HG02623 (cell line): Measurements from ENCODE around the gene GNG2.

Source experiments
- ATAC-seq: cut with Tn5 transposase; IDR thresholded peaks from one replicate; pipeline ENCODE4 v1.9.1; 2021; ENCODE audit warnings: moderate library complexity; ENCODE audit not compliant: unreplicated experiment

Gene GNG2

DNA sequence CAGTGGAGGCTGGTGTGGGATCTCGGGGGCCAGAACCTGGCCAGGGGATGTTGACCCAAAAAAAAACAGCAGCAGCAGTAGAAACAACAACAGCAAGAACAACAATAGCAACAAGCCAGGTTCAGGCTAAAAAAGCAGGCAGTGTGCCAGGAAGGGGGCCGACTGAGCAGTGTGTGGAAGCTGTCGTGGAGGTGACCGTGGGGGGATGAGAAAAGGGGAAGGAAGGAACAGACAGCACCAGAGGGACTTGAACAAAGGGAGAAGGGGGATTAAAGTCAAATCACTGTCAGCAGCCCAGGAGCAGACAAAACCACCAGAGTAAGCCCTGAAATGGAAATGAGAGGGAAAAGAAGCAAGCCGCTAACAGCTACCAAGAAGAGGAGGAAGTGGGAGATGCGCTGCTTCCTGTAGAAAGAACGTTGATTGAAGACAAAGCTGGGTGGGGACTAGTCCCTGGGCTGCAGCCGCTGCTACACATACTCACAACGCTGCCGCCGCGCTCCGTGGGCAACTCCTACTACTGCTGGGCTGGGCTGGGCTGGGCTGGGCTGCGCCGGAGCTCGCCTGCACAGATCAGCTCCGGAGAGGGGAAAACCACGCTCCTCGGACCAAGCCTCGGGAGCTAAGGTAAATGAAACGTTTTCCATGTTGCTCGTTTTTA is at the start of gene GNG2:
GNG2 (plus strand) TSS at position 449 of the 661 bp plus-strand sequence. CDS start 90,067 bp downstream, outside the sequence.
- peak; percentile 94 for ATAC-seq

DNA sequence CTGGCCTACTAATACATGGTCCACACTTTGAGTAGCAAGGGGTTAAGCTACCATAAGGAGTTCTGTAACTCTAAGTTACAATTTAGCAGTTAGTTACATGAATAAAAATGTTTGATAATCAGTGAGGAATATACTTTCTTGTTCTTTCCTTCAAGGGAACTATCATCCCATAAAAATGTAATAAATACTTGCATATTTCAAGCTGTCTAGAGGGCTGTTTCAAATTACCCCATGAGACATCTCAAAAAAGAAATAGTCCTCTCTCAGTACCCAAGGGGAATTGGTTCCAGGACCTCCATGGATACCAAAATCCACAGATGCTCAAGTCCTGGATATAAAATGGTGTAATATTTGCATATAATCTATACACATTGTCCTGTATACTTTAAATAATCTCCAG is 48.7 kb upstream of the GNG2 start:
- ATAC-seq: no peak

DNA sequence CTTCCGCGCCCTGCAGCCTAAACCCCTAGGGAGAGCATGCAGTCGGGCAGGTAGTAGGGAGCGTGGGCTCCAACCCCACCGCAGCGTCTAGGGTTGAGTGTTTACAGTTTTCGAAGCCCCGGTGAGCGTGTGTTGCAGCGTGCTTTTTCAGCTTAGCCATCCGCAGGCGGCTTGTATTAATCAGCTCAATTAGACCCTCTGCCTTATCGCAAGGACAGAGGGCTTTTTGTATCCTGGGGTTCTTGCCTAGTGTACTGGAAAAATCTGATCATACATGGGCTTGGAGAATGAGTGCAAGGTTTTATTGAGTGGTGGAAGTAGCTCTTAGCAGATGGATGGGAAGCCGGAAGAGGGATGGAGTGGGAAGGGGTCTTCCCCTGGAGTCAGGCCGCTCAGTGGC is 44.4 kb upstream of the GNG2 start:
- no peak for ATAC-seq

DNA sequence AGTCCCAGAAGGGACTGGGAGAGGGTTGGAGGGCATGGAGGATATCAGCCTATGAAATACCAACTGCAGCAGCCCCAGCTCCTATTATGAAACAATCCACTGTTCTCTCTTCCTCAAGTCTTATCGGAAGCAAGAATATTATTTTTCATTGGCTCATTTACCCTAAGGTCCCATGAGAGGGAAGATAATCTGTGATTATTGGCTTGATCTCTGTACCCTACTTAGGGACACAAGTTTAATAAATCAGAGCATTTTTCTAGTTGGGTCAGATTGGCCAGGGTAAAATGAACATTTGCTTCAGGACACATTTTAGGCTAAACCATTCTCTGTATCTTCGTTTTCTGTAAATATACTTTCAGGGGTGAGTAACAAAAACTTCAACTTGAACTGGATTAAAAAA is 43.1 kb upstream of the GNG2 start:
- ATAC-seq: no peak

DNA sequence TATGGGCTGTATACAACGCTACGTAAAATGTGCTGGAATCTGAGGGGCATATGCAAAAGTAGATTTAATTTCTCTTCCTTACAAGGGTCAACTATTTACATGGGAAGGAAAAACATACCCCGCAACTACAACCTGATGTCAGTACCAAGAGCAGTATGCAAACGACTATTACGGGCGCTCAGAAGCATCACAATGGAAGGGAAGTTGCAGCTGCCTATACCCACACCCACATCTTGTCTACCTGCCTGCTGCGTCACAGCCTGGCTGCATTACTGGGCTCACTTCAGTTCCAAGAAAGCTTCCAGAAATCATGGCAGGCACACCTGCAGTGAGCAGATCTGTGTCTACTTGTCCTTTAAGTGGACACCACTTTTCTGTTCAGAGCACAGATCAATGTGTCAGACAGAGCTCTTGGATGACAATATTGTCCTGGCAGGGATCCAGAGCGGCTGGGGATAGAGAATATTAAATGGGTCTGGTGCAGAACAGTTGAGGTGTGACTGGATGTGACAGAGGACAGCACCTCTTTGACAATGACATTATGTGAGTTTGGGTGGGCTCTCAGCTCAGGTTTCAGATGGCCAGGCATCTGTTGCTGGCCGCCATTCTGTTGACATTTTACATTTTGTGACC is 41.5 kb upstream of the GNG2 start:
- no peak for ATAC-seq

DNA sequence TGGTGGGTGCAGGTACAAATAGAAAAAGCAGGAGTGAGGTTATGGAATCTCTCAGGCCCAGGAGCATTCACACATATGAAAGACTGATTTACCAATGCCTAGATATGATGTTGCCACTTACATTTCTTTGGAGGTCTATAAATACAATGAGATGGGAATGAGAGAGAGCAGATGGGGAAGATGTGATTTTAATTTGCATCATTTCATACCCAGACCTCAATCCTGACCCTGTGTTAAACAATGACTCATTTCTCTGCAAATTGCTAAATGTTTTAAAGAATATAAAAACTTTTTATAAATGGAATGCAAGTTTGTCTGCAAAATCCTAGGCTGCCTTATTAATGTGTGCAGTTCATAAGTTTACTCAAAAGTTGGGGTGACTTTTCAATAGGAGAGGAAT is 38.6 kb upstream of the GNG2 start:
- no peak for ATAC-seq

DNA sequence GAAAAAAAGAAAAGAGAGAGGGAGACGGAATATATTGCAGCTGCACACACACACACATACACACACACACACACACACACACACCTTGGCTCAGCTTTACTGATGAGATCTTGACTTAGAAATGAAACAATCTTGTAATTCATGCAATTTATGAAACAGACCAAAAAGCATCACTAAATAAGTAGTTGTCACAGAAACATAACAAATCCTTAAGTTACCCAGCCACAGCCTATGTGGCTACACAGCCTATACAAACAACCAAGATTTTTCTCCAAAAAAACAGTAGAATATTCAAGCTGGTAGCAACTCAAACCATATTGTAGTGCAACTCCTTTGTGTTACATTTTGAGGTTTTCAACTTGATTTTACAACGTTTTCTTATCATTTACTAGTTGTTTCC is 37.9 kb upstream of the GNG2 start:
- ATAC-seq: no peak

DNA sequence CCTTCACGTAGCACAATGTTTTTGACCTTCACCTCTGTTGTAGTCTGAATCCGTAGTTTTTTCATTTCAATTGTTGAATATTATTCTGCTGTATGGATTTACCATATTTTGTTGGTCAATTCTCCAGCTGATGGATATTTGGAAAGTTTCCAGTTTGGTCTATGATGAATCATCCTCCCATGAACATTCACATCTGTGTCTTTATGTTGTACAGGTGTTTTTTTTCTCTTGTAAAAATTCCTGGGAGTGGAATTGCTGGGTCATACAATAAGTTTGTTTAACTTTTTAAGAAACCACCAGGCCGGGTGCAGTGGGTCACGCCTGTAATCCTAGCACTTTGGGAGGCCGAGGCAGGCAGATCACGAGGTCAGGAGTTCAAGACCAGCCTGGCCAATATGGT is 36.7 kb upstream of the GNG2 start:
- ATAC-seq: no peak

DNA sequence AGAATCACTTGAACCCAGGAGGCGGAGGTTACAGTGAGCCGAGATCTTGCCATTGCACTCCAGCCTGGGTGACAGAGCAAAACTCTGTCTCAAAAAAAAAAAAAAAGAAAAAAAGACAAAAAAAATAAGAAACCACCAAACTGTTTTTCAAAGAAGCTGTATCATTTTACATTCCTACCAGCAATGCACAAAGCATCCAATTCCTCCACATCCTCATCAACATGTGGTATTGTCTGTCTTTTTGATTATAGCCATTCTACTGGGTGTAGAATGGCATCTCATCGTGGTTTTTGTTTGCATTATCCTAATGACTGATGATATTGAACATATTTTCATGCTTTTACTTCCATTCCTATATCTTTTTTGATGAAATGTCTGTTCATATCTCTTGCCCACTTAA is 36.2 kb upstream of the GNG2 start:
- ATAC-seq: no peak

DNA sequence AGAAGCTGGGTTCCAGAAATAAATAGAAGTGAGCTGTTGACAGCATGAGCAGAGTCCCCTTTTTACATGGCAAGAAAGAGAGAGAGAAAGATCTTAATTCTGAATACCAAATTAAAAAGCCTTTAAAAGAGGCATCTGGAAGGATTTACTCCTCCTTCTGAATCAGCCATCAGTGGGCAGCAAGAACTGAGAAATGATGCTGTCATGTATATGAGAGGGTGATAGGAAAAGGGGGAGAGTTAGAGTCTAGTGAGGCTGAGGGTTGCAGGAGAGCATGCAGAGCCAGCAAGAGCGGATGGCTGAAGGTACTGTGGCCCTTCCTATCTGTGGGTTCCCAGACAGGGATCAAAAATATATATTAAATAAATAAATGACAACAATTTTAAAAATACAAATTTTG is 34.5 kb upstream of the GNG2 start:
- no peak for ATAC-seq

DNA sequence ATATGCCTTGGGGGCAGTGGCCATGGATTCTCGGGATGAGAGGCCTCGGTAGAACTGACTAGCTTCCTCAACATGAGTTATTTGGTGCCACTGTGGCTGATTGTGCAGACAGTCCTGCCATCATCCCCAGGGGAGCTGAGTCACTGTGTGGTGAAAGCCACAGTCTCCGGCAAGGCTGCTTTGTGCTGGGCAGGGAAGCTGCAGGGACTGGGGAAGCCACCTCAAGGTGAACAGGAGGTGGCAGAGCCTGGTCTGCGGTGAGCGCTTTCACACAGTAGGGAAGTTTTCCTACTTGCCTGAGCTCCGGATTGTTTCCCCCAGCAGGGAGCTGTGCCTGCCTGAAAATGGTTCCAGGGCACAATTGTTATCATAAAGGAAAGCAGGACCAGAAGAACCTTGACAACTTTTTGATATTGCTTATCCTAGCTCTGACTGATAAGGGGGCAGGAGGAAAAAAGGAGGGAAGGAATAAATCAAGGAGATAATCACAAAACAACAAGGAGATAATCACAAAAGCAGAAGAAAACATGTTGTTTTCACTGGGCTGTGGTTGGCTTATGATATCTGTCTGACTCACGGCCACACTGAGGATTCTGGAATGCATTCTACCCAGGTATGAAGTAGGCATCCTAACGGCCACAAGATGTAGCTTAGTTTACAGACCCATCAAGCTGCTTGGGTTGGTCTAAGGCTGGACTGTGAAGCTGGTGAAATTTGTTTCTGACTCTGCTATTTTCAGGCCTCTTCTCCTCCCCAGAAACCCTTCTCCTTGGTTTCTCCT is 32.2 kb upstream of the GNG2 start:
- ATAC-seq: peak; percentile 94

DNA sequence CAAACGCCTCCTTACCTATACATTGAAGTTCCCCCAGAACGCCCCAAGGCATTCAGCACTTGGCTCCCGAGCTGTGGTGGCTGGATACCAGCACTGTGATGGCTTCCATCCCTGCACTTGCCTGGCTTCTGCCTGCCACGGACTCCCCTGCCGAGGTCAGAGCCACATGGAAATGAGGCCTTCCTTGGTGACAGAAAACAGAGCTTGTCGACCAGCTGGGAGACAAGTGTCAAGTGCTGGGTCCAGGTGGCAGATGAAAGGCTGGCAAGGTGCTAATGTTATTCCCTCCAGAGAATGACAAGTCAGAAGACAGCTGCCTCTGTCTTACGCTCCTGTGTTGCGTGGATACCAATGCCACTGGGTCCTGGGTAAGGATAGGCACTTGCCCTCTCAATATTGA is 26.2 kb upstream of the GNG2 start:
- ATAC-seq: no peak

DNA sequence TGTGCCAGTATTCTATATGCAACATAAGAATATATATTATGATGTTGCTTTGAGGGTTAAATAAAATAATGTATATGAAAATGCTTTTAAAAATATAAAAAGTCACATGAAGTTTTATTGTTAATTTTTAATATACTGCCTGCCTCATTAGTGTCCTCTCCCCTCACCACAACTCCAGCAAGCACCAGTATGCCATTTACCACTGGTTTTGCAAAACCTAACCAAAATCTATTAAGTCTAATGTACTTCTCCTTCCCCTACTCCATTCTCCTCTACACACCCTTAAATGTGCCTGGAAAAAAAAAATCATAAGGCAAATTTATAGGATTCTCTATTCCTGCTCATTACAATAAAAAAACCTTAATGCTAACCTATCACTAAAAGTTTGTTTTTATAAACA is 24.0 kb upstream of the GNG2 start:
- ATAC-seq: no peak

DNA sequence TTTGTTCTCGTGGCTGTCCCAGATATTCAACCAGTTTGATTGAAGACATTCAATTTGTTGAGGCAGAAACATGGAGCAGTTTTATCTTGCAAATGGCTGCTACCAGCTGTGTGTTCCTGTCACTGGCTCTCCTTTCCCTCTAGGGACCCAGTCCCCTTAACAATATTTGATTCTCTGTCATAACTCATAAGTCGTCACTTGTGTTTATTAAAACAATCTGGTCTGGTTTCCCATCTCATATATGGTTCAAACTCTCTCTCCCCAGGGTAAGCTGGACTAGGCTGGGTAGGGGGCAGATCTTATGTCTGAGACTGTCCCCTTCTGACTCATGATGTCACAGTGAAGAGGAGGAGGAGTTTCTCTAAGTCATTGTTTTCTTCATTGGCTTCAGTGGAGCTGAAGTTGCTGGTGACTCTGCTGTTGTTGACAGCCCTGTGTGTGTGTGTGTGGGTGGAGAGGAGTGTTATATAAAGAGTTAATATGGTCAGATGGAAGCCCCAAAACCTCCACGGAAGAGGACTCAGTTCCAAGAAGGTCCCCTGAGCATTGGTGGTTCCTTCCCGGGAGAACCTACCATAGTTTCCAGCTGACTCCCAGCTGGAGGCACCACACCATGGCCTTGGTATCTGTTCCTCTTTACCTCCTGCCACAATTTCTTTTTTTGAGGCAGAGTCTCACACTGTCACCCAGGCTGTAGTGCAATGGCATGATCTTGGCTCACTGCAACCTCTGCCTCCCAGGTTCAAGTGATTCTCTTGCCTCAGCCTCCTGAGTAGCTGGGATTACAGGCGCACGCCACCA is 16.1 kb upstream of the GNG2 start:
- peak; percentile 30 for ATAC-seq

DNA sequence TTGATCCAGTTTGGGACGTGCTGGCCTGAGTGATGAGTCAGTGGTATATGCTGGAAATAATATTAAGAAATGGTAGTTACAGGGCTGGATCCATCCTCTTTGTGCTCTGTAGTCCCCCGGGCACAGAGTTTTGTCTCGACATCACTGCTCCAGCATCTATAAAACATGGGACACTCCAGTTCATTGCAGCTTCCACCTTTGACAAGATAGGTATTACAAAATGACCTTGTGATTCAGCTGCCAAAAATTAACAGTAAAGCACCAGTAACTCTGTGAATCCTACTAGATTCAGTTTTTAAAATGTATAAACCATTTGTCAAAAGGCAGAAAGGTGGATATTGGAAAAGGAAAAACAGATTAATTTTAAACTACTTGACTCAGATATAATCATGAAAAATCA is 14.6 kb upstream of the GNG2 start:
- ATAC-seq: no peak

DNA sequence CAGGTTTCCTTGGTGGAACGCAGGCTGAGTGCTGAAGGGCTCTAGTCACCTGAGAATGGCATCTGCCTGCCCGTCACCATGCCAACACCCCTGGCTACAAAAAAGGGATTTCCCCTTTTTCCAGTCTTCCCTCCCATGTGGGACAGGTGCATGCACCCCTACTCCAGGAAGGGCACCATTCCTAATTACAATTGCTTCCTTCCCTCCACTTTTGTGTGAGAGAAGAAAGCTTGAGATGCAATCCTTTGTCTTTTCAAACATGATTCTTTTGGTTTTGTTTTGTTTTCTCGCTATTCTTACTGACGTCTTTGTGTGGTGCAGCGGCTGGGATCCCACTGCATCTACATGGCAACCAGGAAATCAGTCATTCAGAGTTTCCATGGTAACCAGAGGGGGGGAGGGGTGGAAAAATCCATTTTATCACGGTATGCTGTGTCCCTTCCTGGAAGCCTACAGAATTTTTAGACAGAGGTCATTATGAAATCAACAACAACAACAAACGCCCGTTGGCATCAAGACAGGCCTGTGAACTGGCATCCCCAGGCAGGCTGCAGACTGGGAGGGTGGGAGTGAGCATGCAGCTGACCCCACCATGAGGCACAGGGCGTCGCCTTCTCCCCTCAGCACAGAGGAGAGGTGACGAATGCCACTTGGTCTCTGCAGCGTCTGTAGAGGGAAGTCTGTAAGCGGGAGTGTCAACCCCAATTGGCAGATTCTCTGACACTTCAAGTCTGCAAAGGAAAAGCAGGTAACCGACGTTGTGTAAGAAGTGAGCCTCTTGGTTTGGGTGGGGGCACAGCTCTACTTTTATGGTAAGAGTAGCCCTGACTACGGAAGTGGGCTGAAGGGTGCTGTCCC is 13.6 kb upstream of the GNG2 start:
- peak; percentile 70 for ATAC-seq

DNA sequence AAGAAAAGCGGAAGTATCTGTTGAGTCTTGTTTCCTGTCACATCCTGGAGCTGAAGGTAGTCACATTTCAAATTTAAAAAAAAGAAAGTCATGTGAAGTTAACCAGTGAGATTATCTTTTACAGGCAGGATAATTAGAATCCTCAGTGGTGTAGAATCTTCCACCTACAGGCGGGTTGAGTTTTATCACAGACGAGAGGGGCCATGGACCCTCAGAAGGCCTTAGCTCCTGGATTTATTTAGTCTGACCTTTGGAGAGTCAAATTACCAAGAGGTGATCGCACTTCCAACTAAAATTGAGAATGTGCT is 13.0 kb upstream of the GNG2 start:
- no peak for ATAC-seq

DNA sequence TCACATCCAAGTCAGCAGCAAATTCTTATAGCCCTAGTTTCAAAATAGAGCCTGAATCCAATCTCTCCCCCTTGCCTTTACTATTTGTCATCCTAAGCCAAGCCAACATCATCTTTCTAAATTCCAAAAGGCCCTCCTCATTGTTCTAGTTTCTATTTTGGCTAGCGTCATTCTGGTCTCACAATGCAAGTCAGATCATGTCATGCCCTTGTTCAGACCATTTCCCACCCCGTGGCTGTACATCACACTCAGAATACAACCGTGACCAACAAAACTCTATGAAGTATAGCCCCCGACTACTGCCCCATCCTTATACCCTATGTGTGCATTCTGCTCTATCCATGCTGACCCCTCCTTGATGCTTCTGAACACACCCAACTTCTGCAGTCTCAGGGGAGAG is 12.3 kb upstream of the GNG2 start:
- no peak for ATAC-seq

DNA sequence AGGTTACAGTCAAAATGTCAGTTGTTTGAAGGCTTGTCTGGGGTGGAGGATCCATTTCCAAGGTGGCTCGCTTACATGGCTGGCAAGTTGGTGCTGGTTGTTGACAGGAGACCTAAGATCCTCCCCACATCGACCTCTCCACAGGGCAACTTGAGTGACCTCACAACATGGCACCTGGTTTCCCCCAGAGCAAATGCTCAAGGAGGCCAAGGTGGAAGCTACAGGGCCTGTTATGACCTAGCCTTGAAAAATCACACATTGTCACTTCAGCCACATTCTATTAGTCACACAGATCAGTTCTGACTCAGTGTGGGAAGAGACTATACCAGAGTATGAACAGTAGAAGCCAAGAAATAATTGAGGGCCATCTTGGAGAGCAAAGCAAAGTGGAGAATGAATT is 11.3 kb upstream of the GNG2 start:
- ATAC-seq: no peak

DNA sequence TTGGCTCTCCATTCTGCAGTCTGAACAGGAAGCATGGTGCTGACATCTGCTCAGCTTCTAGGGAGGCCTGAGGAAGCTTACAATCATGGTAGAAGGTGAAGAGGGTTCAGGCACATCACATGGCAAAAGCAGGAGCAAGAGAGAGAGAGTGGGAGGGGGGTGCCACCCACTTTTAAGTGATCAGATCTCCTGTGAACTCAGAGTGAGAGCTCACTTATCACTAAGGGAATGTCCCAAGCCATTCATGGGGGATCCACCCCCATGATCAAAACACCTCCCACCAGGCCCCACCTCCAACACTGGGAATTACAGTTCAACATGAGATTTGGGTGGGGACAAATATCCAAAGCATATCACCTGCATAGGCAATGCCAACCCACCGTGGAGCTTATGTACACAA is 9.8 kb upstream of the GNG2 start:
- ATAC-seq: no peak

DNA sequence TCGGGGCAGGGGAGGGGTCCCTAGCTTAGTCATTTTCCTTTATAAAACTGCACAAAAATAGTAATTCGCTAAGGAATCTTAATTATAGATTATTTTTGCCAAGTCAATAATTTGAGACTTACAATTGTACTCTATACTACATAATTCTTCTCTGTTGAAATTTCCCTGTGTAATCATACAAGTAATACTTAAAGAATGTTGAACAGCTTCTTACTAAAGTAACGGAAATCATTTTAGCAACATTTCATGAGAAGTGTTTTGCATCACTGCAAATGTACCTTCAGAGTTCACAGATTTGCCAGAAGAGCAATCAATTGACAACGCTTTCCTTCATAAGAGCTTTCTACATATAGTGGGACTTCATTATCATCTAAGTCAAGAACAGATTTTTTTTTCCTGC is 7.9 kb upstream of the GNG2 start:
- ATAC-seq: no peak
